Measurements from ENCODE around the gene COPS3.
"Not testable (repeated sequence)": the region's sequence is repeated elsewhere in the genome, so short reads cannot be mapped to it uniquely, and the experiment has no call there.

Gene COPS3

GRCh38 chr17:17301659-17302058, 20.6 kb upstream of the COPS3 start:
- not testable (repeated sequence) for DNase-seq

GRCh38 chr17:17300624-17301568, 19.9 kb upstream of the COPS3 start:
- peak; percentile 50 to 55 for DNase-seq

GRCh38 chr17:17298108-17298507, 17.1 kb upstream of the COPS3 start:
- DNase-seq: no peak

GRCh38 chr17:17297217-17297616, 16.2 kb upstream of the COPS3 start:
- DNase-seq: no peak

GRCh38 chr17:17295141-17295540, 14.1 kb upstream of the COPS3 start:
- DNase-seq: no peak

- no peak for DNase-seq
Observed at GRCh38 chr17:17289701-17290100, 8.7 kb upstream of the COPS3 start.

GRCh38 chr17:17289086-17289485, 8.0 kb upstream of the COPS3 start:
- DNase-seq: no peak

- no peak for DNase-seq
Observed at GRCh38 chr17:17285951-17286350, 4.9 kb upstream of the COPS3 start.

- no peak for DNase-seq
Observed at GRCh38 chr17:17279316-17279715, 1.7 kb downstream of the COPS3 start.

- DNase-seq: not testable (repeated sequence)
Observed at GRCh38 chr17:17277431-17277830, 3.6 kb downstream of the COPS3 start.

- no peak for DNase-seq
Observed at GRCh38 chr17:17275971-17276370, 5.1 kb downstream of the COPS3 start.

- DNase-seq: peak; percentile 4 to 12
Observed at GRCh38 chr17:17269926-17270773, 10.9 kb downstream of the COPS3 start.

GRCh38 chr17:17264430-17264829, 16.6 kb downstream of the COPS3 start:
- no peak for DNase-seq

GRCh38 chr17:17258998-17259397, 22.0 kb downstream of the COPS3 start:
- DNase-seq: no peak

GRCh38 chr17:17258011-17258410, 23.0 kb downstream of the COPS3 start:
- no peak for DNase-seq

GRCh38 chr17:17256316-17256715, 24.7 kb downstream of the COPS3 start:
- no peak for DNase-seq

- DNase-seq: not testable (repeated sequence)
Observed at GRCh38 chr17:17255689-17256088, 25.4 kb downstream of the COPS3 start.

- no peak for DNase-seq
Observed at GRCh38 chr17:17254036-17254435, 27.0 kb downstream of the COPS3 start.

GRCh38 chr17:17253406-17253805, 27.6 kb downstream of the COPS3 start:
- DNase-seq: no peak

GRCh38 chr17:17252149-17252661, 28.8 kb downstream of the COPS3 start:
- no peak for DNase-seq

- DNase-seq: no peak
Observed at GRCh38 chr17:17246879-17247278, 34.2 kb downstream of the COPS3 start.

GRCh38 chr17:17243163-17243562, 37.9 kb downstream of the COPS3 start:
- DNase-seq: no peak

GRCh38 chr17:17242246-17242645, 38.8 kb downstream of the COPS3 start:
- no peak for DNase-seq

- DNase-seq: no peak
Observed at GRCh38 chr17:17241656-17242055, 39.4 kb downstream of the COPS3 start.
